NB4 (cell line): Measurements from ENCODE around the gene EWSR1.
A peak's percentile ranks its signal among the peaks of the same experiment; 100 is the strongest.

Experiments
- DNase-seq: peaks from one replicate; pipeline ENCODE4 v3.0.0; 2010; ENCODE audit warnings: low read depth
- H3K4me3 ChIP-seq: one replicate; pipeline ENCODE4 v1.5.1; 2011; ENCODE audit warnings: mild to moderate bottlenecking, low read depth, low read length, moderate library complexity
- CTCF ChIP-seq: IDR thresholded peaks from one replicate; pipeline ENCODE4 v1.5.1; 2012; ENCODE audit warnings: low read depth, low read length
- MAX ChIP-seq: IDR thresholded peaks from 2 replicates; pipeline ENCODE4 v1.6.1; 2011; ENCODE audit warnings: low read depth, low read length
- MYC ChIP-seq: IDR thresholded peaks from 2 replicates; pipeline ENCODE4 v1.6.1; 2011; ENCODE audit warnings: low read depth, low read length
- POLR2A ChIP-seq: IDR thresholded peaks from 2 replicates; pipeline ENCODE4 v1.6.1; 2011; ENCODE audit warnings: mild to moderate bottlenecking; ENCODE audit not compliant: insufficient read length; ENCODE audit errors: extremely low read depth

Gene EWSR1

GRCh38 chr22:29258407-29259252 lies 9.4 kb upstream of the EWSR1 start:
- no peak for DNase-seq
- H3K4me3 ChIP-seq, result no peak overlapping the region
- TF ChIP-seq CTCF, result no peak
- no peak for TF ChIP-seq MAX
- no peak for TF ChIP-seq POLR2A
- no peak for TF ChIP-seq MYC

- peak; percentile 32 for DNase-seq
- H3K4me3 ChIP-seq, result no peak overlapping the region
- TF ChIP-seq POLR2A (no peak), MAX (no peak), CTCF (peak; percentile 18), MYC (no peak)
Observed at GRCh38 chr22:29259253-29259899, 8.7 kb upstream of the EWSR1 start.

- DNase-seq, result no peak
- no peak overlapping the region for H3K4me3 ChIP-seq
- no peak for TF ChIP-seq MYC
- no peak for TF ChIP-seq CTCF
- no peak for TF ChIP-seq MAX
- TF ChIP-seq POLR2A, result no peak
Observed at GRCh38 chr22:29260031-29260560, 8.0 kb upstream of the EWSR1 start.

- TF ChIP-seq MAX (no peak), POLR2A (no peak), MYC (no peak), CTCF (no peak)
- no peak overlapping the region for H3K4me3 ChIP-seq
- no peak for DNase-seq
Observed at GRCh38 chr22:29260601-29261315, 7.3 kb upstream of the EWSR1 start.

GRCh38 chr22:29263791-29264276 lies 4.2 kb upstream of the EWSR1 start:
- no peak for DNase-seq
- H3K4me3 ChIP-seq, result no peak overlapping the region
- TF ChIP-seq POLR2A (no peak), MYC (no peak), MAX (no peak), CTCF (no peak)
